K562 (cell line): ENCODE measurements around the gene TOMT. TPM values are rescaled to one million over a fixed set of nuclear protein-coding genes. Genes with fewer than 3 reads are reported as not detected.

Experiments
- CTCFL ChIP-seq: IDR thresholded peaks from 2 replicates; pipeline ENCODE4 v1.6.1; 2011; ENCODE audit warnings: borderline replicate concordance, low read depth, mild to moderate bottlenecking, moderate library complexity, low read length; ENCODE audit not compliant: insufficient read depth, poor library complexity, severe bottlenecking
- EWSR1 ChIP-seq: fragments of 450-650 bp; IDR thresholded peaks from 2 replicates; pipeline ENCODE4 v1.6.1; 2018; ENCODE audit warnings: borderline replicate concordance, mild to moderate bottlenecking, low read depth, moderate library complexity; ENCODE audit not compliant: partially characterized antibody
- GMEB1 ChIP-seq: fragments of 250-450 bp; sonication (Bioruptor Pico); IDR thresholded peaks from 2 replicates; pipeline ENCODE4 v1.4.0; 2020; ENCODE audit warnings: mild to moderate bottlenecking
- JUNB ChIP-seq: fragments of 450-650 bp; formaldehyde crosslinking; conservative IDR thresholded peaks from 2 replicates; pipeline ENCODE4 v1.4.0; 2020; ENCODE audit warnings: mild to moderate bottlenecking
- KDM1A ChIP-seq, 2 experiments: fragments of 450-650 bp; IDR thresholded peaks; 2 replicates each; pipeline ENCODE4 v1.6.1; 2016; ENCODE audit warnings: mild to moderate bottlenecking in 2 of 2
- MBD1 ChIP-seq: fragments of 250-450 bp; sonication (Bioruptor Pico); IDR thresholded peaks from 2 replicates; pipeline ENCODE4 v1.8.0; 2022; ENCODE audit warnings: inconsistent platforms
- MBD2 ChIP-seq: sonication (generic); IDR thresholded peaks from 2 replicates; pipeline ENCODE4 v1.6.1; 2016; ENCODE audit warnings: low read depth, borderline replicate concordance
- POLR2G ChIP-seq: fragments of 200-400 bp; formaldehyde crosslinking; IDR thresholded peaks from 2 replicates; pipeline ENCODE4 v1.6.1; 2017; ENCODE audit warnings: low read depth, mild to moderate bottlenecking, antibody characterized with exemption, low read length, moderate library complexity
- SMAD1 ChIP-seq: fragments of 150-350 bp; IDR thresholded peaks from 2 replicates; pipeline ENCODE4 v1.6.1; 2014; ENCODE audit warnings: low read length, low read depth; ENCODE audit not compliant: partially characterized antibody
- TEAD2 ChIP-seq: fragments of 450-650 bp; IDR thresholded peaks from 2 replicates; pipeline ENCODE4 v1.6.1; 2016; ENCODE audit warnings: missing genetic modification characterization, control low read depth, missing compliant biosample characterization
- TSHZ1 ChIP-seq: fragments of 250-450 bp; sonication (Bioruptor Pico); IDR thresholded peaks from 2 replicates; pipeline ENCODE4 v1.4.0; 2020; ENCODE audit warnings: mild to moderate bottlenecking, moderate library complexity
- ZBTB12 ChIP-seq: fragments of 250-450 bp; sonication (Bioruptor Pico); IDR thresholded peaks from 2 replicates; pipeline ENCODE4 v1.4.0; 2020
- ZNF316 ChIP-seq: fragments of 450-650 bp; IDR thresholded peaks from 2 replicates; pipeline ENCODE4 v1.6.1; 2016
- ZNF408 ChIP-seq: fragments of 250-450 bp; sonication (Bioruptor Pico); IDR thresholded peaks from 2 replicates; pipeline ENCODE4 v1.4.0; 2020; ENCODE audit warnings: low read depth, mild to moderate bottlenecking, moderate library complexity
- polyA plus RNA-seq, 8 experiments: library from polyadenylated mRNA; depleted of rRNA in 4 of 8; stranded (reverse) in 5 of 8; unstranded in 3 of 8; fragments of >200 nt; fragmentation: Nextera tagmentation in 2 of 8; fragmentation: Illumina TruSeq in 1 of 8; extraction: Ambion mirVana in 2 of 8; extraction: Trizol in 1 of 8; gene quantifications; 2 replicates each; pipeline versions ENCODE4 v1.2.1 to v1.2.3, GENCODE V29; 2011 to 2014; ENCODE audit warnings: inconsistent platforms in 1 of 8, missing spikeins in 1 of 8
- total RNA-seq, 7 experiments: library from RNA; depleted of rRNA in 6 of 7; stranded (reverse); fragments of >200 nt in 6 of 7; fragmentation: Illumina TruSeq in 2 of 7; extraction: Trizol in 2 of 7; gene quantifications; 2 replicates each; pipeline versions ENCODE4 v1.2.1 to v1.2.3, GENCODE V29; 2011 to 2021; ENCODE audit warnings: low replicate concordance in 1 of 7

TOMT gene
- total and polyA plus RNA-seq, 9 of the 15 experiments (the other 6 are each of a cell fraction or from before 2014, with no cell fraction given), result not detected

- TF ChIP-seq EWSR1 (no peak), TEAD2 (tag) (no peak), MBD1 (CRISPR knock-in tag) (no peak), ZNF316 (peak; percentile 53; the same call in 1 of the 2 replicates), MBD2 (peak; percentile 67), ZBTB12 (CRISPR knock-in tag) (peak; percentile 86), KDM1A (IDR thresholded peaks at IDR 0.05) (no peak), GMEB1 (CRISPR knock-in tag) (peak; percentile 51), TSHZ1 (CRISPR knock-in tag) (no peak), ZNF408 (CRISPR knock-in tag) (no peak), JUNB (no peak), POLR2G (peak; percentile 98), SMAD1 (peak; percentile 82), CTCFL (no peak)
These were observed 25.2 kb upstream of the TOMT start, which contains the start of the genes LRRC51 and NUMA1 (continued) for GRCh38 chr11:72080326-72081183.
